Stimulated activated CD8-positive, alpha-beta memory T cell treated with anti-CD3 and anti-CD28 coated beads, Interleukin-12 subunit alpha, Interleukin-12 subunit beta, amount 100 ng/mL, for 4 hours (primary cell): ENCODE measurements around the gene PELO.
"Not testable (repeated sequence)": the region's sequence is repeated elsewhere in the genome, so short reads cannot be mapped to it uniquely, and the experiment has no call there.

Source experiments
- DNase-seq: peaks from one replicate; pipeline ENCODE4 v3.0.0-alpha.2; 2020; ENCODE audit warnings: low read depth

Gene PELO

GRCh38 chr5:52800394-52801213, 12.9 kb downstream of the PELO start:
- peak; percentile 40 for DNase-seq

DNA sequence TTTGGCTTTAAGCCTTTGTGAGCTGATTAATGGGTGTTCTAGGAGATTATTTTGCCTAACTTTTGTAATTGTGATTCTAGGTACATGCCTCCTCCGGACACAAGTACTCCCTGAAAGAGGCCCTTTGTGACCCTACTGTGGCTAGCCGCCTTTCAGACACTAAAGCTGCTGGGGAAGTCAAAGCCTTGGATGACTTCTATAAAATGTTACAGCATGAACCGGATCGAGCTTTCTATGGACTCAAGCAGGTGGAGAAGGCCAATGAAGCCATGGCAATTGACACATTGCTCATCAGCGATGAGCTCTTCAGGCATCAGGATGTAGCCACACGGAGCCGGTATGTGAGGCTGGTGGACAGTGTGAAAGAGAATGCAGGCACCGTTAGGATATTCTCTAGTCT, 13.6 kb downstream of the PELO start:
- DNase-seq, result no peak

GRCh38 chr5:52802272-52802973, 14.7 kb downstream of the PELO start:
- no peak for DNase-seq

- DNase-seq, result no peak
These were observed 15.2 kb downstream of the PELO start for GRCh38 chr5:52802974-52803336.

GRCh38 chr5:52804387-52804791, 16.7 kb downstream of the PELO start:
- no peak for DNase-seq

DNA sequence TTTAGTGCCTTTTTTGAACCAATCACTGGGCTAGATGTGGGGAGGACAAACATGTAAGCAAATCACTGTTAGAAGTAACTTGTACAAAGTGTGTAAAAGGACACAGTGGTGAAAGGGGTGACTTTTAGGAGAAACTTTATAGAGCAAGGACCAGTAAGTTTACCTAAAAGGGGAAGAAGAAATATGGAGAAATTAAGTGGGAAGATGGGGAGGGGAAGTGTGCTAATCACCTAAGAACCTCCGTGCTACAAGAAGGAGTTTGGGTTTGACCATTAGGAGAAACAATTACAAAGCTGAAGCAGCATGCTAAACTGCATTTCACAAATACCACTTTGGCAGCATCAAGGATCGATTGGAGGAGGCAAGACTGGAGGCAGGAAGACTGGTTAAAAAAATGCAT, 17.3 kb downstream of the PELO start:
- no peak for DNase-seq

- DNase-seq, result no peak
These were observed 17.9 kb downstream of the PELO start for GRCh38 chr5:52805615-52806014.

- no peak for DNase-seq
These were observed 19.3 kb downstream of the PELO start for GRCh38 chr5:52807037-52807436.

- no peak for DNase-seq
These were observed 20.0 kb downstream of the PELO start for GRCh38 chr5:52807723-52808122.

DNA sequence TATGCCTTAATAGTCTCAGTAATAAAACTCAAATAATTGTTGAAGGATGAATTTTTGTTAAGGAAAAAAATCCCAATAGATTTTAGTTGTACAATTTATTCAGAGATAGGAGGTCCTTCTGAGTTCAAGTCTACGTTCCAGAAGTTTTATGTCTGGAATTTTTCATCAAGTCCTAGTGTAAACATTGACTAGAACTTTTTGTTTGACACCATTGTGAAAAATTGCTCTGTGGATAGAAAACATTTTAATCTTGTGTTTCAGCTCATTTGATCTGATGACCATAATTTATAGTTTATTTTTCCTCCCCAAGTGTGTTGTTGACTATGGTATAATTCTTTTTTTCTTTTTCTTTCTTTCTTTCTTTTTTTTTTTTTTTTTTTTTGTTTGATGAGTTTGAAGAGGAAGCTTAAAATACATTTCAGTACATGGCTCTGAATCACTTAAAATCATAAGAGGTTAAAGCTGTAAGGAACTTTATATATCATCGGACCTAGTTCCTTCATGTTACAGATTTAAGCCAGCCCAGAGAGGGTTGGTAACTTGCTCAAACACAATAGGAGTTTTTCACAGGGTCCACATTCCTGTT, 20.7 kb downstream of the PELO start:
- DNase-seq, result no peak

DNA sequence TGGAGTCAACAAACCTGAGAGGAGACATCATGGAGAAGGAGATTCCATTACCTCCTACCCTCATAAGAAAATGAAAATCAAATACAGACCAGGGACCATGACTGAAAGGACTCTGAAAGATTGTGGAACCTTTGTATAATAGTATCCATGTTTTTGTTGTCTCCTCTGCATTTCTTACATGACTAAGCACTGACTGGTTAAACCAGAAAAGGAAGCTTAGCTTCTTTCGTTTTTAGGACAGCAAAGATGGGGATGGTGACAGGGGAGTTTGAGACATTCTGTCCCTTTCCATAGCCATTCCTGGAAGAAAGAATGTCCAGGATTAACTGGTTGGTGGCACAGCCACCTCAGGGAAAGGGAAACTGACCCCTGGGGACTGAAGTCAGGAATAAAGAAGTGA, 22.2 kb downstream of the PELO start:
- DNase-seq, result no peak

GRCh38 chr5:52810426-52810825, 22.7 kb downstream of the PELO start:
- no peak for DNase-seq

- DNase-seq, result no peak
These were observed 23.5 kb downstream of the PELO start for GRCh38 chr5:52811067-52811749.

- DNase-seq, result no peak
These were observed 26.8 kb downstream of the PELO start for GRCh38 chr5:52814352-52815148.

DNA sequence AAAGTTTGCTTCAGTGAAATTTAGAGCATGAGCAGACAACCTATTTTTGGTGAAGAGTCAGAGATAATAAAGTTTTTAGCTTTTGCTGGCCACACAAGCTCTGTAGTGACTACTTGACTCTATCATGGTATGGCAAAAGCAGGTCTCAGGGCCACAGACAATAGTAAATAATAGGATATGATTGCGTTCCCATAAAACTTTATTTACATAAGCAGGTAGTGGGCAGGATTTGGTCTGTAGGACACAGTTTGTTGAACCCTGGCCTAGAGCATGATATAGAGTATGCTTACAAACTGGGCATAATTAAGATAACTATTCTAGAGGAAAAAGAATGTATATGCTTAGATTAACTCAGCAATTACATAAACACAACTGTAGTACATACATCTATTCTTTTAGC, 30.1 kb downstream of the PELO start:
- DNase-seq, result no peak

- no peak for DNase-seq
These were observed 30.6 kb downstream of the PELO start for GRCh38 chr5:52818360-52818759.

- DNase-seq, result not testable (repeated sequence)
These were observed 31.1 kb downstream of the PELO start for GRCh38 chr5:52818807-52819206.

DNA sequence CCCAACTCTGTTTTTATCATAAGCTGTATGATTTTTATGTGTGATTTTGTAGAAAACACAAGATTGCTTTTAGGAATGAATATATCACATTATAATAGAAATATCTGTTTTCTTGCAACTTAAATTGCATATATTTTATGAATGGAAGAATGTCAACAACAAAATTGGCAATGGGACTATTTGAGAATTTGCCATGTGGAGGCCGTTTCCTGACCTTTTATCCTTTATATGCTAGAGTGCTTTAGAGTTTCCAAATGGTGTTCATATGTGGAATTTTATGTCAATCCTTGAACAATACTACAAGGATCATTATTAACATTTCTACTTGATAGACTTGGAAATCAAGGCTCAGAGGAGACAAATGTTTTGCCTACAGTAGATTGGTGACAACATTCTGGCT, 34.2 kb downstream of the PELO start:
- no peak for DNase-seq

DNA sequence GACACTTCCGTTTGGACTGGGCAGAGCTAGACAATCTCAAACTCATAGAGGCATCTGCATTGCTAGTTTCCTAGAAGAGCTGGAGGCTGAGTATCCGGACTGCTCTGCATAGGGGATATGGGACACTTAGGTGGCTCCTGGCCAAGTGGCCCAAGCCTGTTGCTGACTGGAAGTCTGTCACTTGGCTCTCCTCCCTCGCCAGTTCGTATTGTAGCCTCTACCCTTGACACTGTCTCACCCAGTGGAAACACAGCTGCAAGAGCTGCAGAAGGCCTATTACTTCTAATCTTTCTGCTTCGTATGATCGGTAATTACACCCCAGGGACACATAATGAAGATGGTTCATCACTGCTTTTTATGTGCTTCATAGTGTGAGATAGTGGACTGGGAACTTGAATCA, 34.7 kb downstream of the PELO start:
- DNase-seq, result no peak

GRCh38 chr5:52824827-52825226, 37.1 kb downstream of the PELO start:
- DNase-seq, result no peak

DNA sequence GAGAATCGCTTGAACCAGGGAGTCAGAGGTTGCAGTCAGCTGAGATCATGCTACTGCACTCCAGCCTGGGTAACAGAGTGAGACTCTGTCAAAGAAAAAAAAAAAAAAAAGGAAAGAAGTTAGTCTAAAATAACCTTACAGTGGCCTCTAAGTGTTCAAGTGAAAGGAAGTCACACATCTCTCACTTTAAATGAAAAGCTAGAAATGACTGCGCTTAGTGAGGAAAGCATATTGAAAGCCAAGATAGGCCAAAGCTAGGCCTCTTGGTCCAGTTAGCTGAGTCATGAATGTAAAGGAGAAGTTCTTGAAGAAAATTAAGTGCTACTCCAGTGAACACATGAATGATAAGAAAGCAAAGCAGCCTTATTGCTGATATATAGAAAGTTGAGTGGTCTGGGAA, 38.1 kb downstream of the PELO start:
- DNase-seq, result no peak

DNA sequence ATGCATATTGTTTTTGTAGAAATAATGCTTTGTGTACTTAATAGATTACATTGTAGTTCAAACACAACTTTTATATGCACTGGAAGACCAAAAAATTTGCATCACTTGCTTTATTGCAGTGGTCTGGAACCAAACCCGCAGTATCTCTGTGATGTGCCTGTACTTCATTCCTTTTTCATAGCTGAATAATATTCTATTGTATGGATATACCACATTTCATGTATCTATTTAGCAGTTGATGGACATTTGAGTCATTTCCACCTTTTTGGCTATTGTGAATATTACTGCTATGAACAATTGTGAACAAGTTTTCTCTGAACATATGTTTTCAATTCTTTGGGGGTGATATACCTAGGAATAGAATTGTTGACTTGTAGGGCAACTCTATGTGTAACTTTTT, 40.1 kb downstream of the PELO start:
- no peak for DNase-seq
